ENCODE results near the gene OR4M2.
"Not testable (repeated sequence)": the region's sequence is repeated elsewhere in the genome, so short reads cannot be mapped to it uniquely, and the experiment has no call there.

- not testable (repeated sequence) for TF ChIP-seq CTCF, POLR2A (IDR thresholded peaks at IDR 0.05)
Observed at GRCh38 chr15:22098616-22099253, 18.4 kb downstream of the OR4M2 start.

Data from testis (tissue), 2 donors.